ENCODE measurements around the gene MRPS35. TPM values are rescaled to one million over a fixed set of nuclear protein-coding genes. Genes with fewer than 3 reads are reported as not detected.

Gene MRPS35
- total and polyA plus RNA-seq, 4 donors = 21.8 to 48.7 (median 32.7) TPM

DNA sequence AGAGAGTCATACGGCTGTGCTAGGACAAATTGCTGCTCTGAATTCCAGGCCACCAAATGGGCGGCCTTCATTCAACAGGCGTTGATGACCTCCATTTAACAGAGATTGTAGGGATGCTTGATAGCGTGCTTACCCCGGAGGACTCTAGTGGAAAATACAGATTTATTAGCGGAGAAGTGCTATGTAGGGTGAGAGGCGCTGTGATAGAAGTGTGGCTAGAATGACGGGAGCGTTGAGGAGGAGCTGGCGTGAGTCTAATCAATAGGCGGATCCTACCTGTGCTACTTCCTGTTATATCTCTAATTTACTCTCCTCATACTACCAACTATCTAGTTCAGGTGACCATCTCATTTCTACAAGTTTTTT lies 668 bp downstream of the MRPS35 start:
- Histone ChIP-seq H3K36me3 (ENCODE audit: control insufficient read depth in 4 of 4, insufficient read depth in 4 of 4, low read length in 4 of 4) (peaks cover 0 to 8% (median 2%) of the 10 kb centered on the region in 4 donors), H3K4me1 (ENCODE audit: control insufficient read depth in 5 of 5, insufficient read depth in 5 of 5, low read length in 5 of 5) (peaks cover 0 to 9% (median 7%) of the 10 kb centered on the region in 5 donors), H3K27me3 (ENCODE audit: control insufficient read depth in 3 of 3, insufficient read depth in 3 of 3, low read length in 2 of 3) (no peaks in the 10 kb centered on the region), H3K9ac (ENCODE audit: insufficient read depth in 1 of 2, low read length in 2 of 2) (peak overlapping the region; percentile 85 to 86), H3K4me3 (peak overlapping the region; percentile 96), H3K9me3 (ENCODE audit: control insufficient read depth in 4 of 4, insufficient read depth in 3 of 4, low read length in 3 of 4) (no peaks in the 10 kb centered on the region), H3K27ac (ENCODE audit: low read depth in 1 of 2, low read length in 1 of 2) (peak overlapping the region in 1 of 2 donors; percentile 84)
- TF ChIP-seq, protein P1, sequence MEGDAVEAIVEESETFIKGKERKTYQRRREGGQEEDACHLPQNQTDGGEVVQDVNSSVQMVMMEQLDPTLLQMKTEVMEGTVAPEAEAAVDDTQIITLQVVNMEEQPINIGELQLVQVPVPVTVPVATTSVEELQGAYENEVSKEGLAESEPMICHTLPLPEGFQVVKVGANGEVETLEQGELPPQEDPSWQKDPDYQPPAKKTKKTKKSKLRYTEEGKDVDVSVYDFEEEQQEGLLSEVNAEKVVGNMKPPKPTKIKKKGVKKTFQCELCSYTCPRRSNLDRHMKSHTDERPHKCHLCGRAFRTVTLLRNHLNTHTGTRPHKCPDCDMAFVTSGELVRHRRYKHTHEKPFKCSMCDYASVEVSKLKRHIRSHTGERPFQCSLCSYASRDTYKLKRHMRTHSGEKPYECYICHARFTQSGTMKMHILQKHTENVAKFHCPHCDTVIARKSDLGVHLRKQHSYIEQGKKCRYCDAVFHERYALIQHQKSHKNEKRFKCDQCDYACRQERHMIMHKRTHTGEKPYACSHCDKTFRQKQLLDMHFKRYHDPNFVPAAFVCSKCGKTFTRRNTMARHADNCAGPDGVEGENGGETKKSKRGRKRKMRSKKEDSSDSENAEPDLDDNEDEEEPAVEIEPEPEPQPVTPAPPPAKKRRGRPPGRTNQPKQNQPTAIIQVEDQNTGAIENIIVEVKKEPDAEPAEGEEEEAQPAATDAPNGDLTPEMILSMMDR (IDR thresholded peaks at IDR 0.05; ENCODE audit: control extremely low read depth, extremely low read depth) = no peak
- peak in 1 of 3 donors; percentile 21 for DNase-seq
- ATAC-seq (ENCODE audit: insufficient read depth, low FRiP score) = no peak
- WGBS, 2 donors = 0 to 1% methylated on average over 11 of the region's 11 CpGs

DNA sequence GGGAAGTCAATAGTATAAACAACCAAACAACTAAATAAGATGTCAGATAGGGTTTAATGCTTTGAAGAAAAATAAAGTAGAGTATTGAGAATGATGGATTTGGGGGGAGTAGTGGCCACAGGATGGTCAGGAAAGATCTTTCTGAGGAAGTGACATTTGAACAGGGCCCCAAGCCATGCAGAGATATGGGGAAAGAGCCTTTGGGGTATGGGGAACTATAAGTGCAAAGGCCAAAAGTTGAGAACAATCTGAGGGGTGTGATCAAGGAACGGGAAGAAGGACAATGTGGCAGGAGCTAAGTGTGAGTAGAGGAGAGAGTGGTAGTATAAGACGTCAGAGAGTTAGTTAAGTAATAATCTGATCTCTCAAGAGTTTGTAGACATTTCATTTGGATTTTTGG lies 1.3 kb downstream of the MRPS35 start:
- Histone ChIP-seq H3K36me3 (ENCODE audit: control insufficient read depth in 4 of 4, insufficient read depth in 4 of 4, low read length in 4 of 4) (peaks cover 1 to 8% (median 5%) of the 10 kb centered on the region in 4 donors), H3K27me3 (ENCODE audit: control insufficient read depth in 3 of 3, insufficient read depth in 3 of 3, low read length in 2 of 3) (no peaks in the 10 kb centered on the region), H3K9me3 (ENCODE audit: control insufficient read depth in 4 of 4, insufficient read depth in 3 of 4, low read length in 3 of 4) (no peaks in the 10 kb centered on the region), H3K27ac (ENCODE audit: low read depth in 1 of 2, low read length in 1 of 2) (no peak overlapping the region), H3K4me3 (no peak overlapping the region), H3K4me1 (ENCODE audit: control insufficient read depth in 5 of 5, insufficient read depth in 5 of 5, low read length in 5 of 5) (peaks cover 0 to 9% (median 7%) of the 10 kb centered on the region in 5 donors), H3K9ac (ENCODE audit: insufficient read depth in 1 of 2, low read length in 2 of 2) (no peak overlapping the region)
- WGBS, 2 donors = 44 to 48% methylated on average over 2 of the region's 2 CpGs
- DNase-seq = no peak
- ATAC-seq (ENCODE audit: insufficient read depth, low FRiP score) = no peak
- TF ChIP-seq, protein P1 (IDR thresholded peaks at IDR 0.05; ENCODE audit: control extremely low read depth, extremely low read depth) = no peak

DNA sequence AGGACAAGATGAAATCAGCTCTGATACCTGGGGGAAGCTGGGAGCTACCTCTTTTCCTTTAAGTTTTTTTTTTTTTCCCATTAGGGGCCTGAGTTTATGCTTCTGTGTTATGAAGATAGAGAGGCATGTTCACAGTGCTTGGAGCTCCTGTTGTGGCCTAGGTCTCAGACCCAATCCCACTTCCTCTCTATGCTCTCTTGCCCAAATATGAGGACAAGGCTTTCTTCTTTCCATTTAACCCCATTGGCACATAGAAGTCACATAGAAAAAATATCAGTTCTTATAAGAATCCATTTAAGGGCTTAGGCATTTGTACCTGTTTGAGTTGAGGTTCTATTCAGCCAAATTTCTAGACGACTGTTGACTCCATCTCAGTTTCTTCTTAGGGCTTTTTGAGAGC lies 12.6 kb downstream of the MRPS35 start:
- TF ChIP-seq, protein P1 (IDR thresholded peaks at IDR 0.05; ENCODE audit: control extremely low read depth, extremely low read depth) = no peak
- ATAC-seq (ENCODE audit: insufficient read depth, low FRiP score) (no peak), DNase-seq (no peak)
- H3K27ac ChIP-seq (ENCODE audit: low read depth in 1 of 2, low read length in 1 of 2) = no peak overlapping the region
- no peaks in the 10 kb centered on the region for H3K4me1 ChIP-seq (ENCODE audit: control insufficient read depth in 5 of 5, insufficient read depth in 5 of 5, low read length in 5 of 5)
- H3K9ac ChIP-seq (ENCODE audit: insufficient read depth in 1 of 2, low read length in 2 of 2) = no peak overlapping the region
- no peaks in the 10 kb centered on the region for H3K27me3 ChIP-seq (ENCODE audit: control insufficient read depth in 3 of 3, insufficient read depth in 3 of 3, low read length in 2 of 3)
- peaks cover 0 to 2% (median 0%) of the 10 kb centered on the region in 4 donors for H3K9me3 ChIP-seq (ENCODE audit: control insufficient read depth in 4 of 4, insufficient read depth in 3 of 4, low read length in 3 of 4)
- peaks cover 9 to 27% (median 14%) of the 10 kb centered on the region in 4 donors for H3K36me3 ChIP-seq (ENCODE audit: control insufficient read depth in 4 of 4, insufficient read depth in 4 of 4, low read length in 4 of 4)
- 92 to 95% methylated on average over 1 of the region's 1 CpG for WGBS, 2 donors
- no peak overlapping the region for H3K4me3 ChIP-seq

DNA sequence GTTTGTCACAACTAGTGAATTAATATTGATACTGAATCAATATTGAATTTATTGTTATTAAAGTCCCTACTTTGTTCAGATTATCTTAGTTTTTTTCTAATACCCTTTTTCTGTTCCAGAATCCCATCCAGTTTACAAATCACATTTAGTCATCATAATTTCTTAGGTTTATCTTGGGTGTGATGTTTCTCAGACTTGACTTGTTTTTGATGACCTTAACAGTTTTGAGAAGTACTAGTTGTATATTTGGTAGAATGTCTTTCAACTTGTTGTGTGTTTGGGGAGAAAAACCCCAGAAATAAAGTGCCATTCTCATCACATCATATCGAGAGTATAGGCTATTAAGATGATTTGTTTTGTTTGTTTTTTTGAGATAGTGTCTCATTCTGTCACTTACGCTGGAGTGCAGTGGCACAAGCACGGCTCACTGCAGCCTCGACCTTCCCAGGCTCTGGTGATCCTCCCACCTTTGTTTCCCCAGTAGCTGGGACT lies 19.5 kb downstream of the MRPS35 start:
- Histone ChIP-seq H3K27ac (ENCODE audit: low read depth in 1 of 2, low read length in 1 of 2) (no peak overlapping the region), H3K36me3 (ENCODE audit: control insufficient read depth in 4 of 4, insufficient read depth in 4 of 4, low read length in 4 of 4) (peaks cover 7 to 21% (median 9%) of the 10 kb centered on the region in 4 donors), H3K4me3 (no peak overlapping the region), H3K27me3 (ENCODE audit: control insufficient read depth in 3 of 3, insufficient read depth in 3 of 3, low read length in 2 of 3) (no peaks in the 10 kb centered on the region), H3K9ac (ENCODE audit: insufficient read depth in 1 of 2, low read length in 2 of 2) (no peak overlapping the region), H3K4me1 (ENCODE audit: control insufficient read depth in 5 of 5, insufficient read depth in 5 of 5, low read length in 5 of 5) (no peaks in the 10 kb centered on the region), H3K9me3 (ENCODE audit: control insufficient read depth in 4 of 4, insufficient read depth in 3 of 4, low read length in 3 of 4) (peaks cover 0 to 2% (median 0%) of the 10 kb centered on the region in 4 donors)
- TF ChIP-seq, protein P1 (IDR thresholded peaks at IDR 0.05; ENCODE audit: control extremely low read depth, extremely low read depth) = no peak
- DNase-seq (no peak), ATAC-seq (ENCODE audit: insufficient read depth, low FRiP score) (no peak)
- WGBS, 2 donors = 89 to 94% methylated on average over 4 of the region's 4 CpGs
